HepG2 (cell line): ENCODE results near the gene IL6R. TPM values are rescaled to one million over a fixed set of nuclear protein-coding genes. Genes with fewer than 3 reads are reported as not detected.

Source experiments
- CC2D1A ChIP-seq: sonication (generic); formaldehyde crosslinking; IDR thresholded peaks from 2 replicates; pipeline ENCODE4 v1.8.1; 2023; ENCODE audit warnings: mild to moderate bottlenecking, missing genetic modification reagents
- FOSL1 ChIP-seq: sonication (generic); formaldehyde crosslinking; IDR thresholded peaks from 2 replicates; pipeline ENCODE4 v1.9.0; 2021; ENCODE audit warnings: missing genetic modification reagents, borderline replicate concordance
- HDAC1 ChIP-seq: sonication (generic); formaldehyde crosslinking; IDR thresholded peaks from 2 replicates; pipeline ENCODE4 v1.5.1; 2020; ENCODE audit warnings: mild to moderate bottlenecking, missing genetic modification reagents
- IKZF1 ChIP-seq: fragments of 450-650 bp; IDR thresholded peaks from 2 replicates; pipeline ENCODE4 v1.7.1; 2016
- KLF12 ChIP-seq: sonication (generic); formaldehyde crosslinking; IDR thresholded peaks from 2 replicates; pipeline ENCODE4 v1.4.0; 2020; ENCODE audit warnings: missing genetic modification reagents, borderline replicate concordance
- NR1H2 ChIP-seq: sonication (generic); formaldehyde crosslinking; IDR thresholded peaks from 2 replicates; pipeline ENCODE4 v1.8.1; 2022; ENCODE audit warnings: low read depth, missing genetic modification reagents, borderline replicate concordance
- NRL ChIP-seq: sonication (generic); formaldehyde crosslinking; IDR thresholded peaks from 2 replicates; pipeline ENCODE4 v1.5.0; 2020; ENCODE audit warnings: missing genetic modification reagents, mild to moderate bottlenecking, moderate library complexity, borderline replicate concordance
- PHB2 ChIP-seq: fragments of 450-650 bp; IDR thresholded peaks from 2 replicates; pipeline ENCODE4 v1.6.1; 2018; ENCODE audit not compliant: partially characterized antibody
- TARDBP ChIP-seq: sonication (generic); formaldehyde crosslinking; IDR thresholded peaks from 2 replicates; pipeline ENCODE4 v1.8.0; 2022; ENCODE audit warnings: mild to moderate bottlenecking, missing genetic modification reagents
- YY1 ChIP-seq: IDR thresholded peaks from 2 replicates; pipeline ENCODE4 v1.6.1; 2011; ENCODE audit warnings: low read length, low read depth, moderate library complexity, mild to moderate bottlenecking; ENCODE audit not compliant: insufficient read depth, insufficient replicate concordance
- ZEB1 ChIP-seq: IDR thresholded peaks from 2 replicates; pipeline ENCODE4 v1.6.1; 2012; ENCODE audit warnings: mild to moderate bottlenecking, low read depth, inconsistent platforms; ENCODE audit not compliant: insufficient replicate concordance
- ZNF468 ChIP-seq: sonication (generic); formaldehyde crosslinking; IDR thresholded peaks from 2 replicates; pipeline ENCODE4 v1.8.0; 2022; ENCODE audit warnings: mild to moderate bottlenecking, moderate library complexity, missing genetic modification reagents
- ZNF850 ChIP-seq: sonication (generic); formaldehyde crosslinking; conservative IDR thresholded peaks from 2 replicates; pipeline ENCODE4 v1.9.0; 2021; ENCODE audit warnings: mild to moderate bottlenecking, missing genetic modification reagents
- ZNF878 ChIP-seq: sonication (generic); formaldehyde crosslinking; IDR thresholded peaks from 2 replicates; pipeline ENCODE4 v1.8.1; 2023; ENCODE audit warnings: mild to moderate bottlenecking, missing genetic modification reagents, moderate library complexity
- polyA plus RNA-seq, 8 experiments: library from polyadenylated mRNA; depleted of rRNA in 3 of 8; stranded (reverse) in 7 of 8; unstranded in 1 of 8; fragments of >200 nt; fragmentation: Illumina TruSeq in 4 of 8; extraction: Trizol in 4 of 8; gene quantifications; 2 replicates each; pipeline versions ENCODE4 v1.2.1 to v1.2.3, GENCODE V29; 2011 to 2016; ENCODE audit warnings: low read depth in 4 of 8, missing spikeins in 1 of 8, mixed read lengths in 1 of 8; ENCODE audit not compliant: insufficient read depth in 1 of 8
- total RNA-seq, 5 experiments: library from RNA; depleted of rRNA; stranded (reverse); fragments of >200 nt; fragmentation: Illumina TruSeq; extraction: Trizol; gene quantifications; 2 replicates each; pipeline ENCODE4 v1.2.3, GENCODE V29; 2016; ENCODE audit warnings: low read depth in 1 of 5
- TF ChIP-seq, protein P1 (sequence below): sonication (generic); formaldehyde crosslinking; IDR thresholded peaks from 2 replicates; pipeline ENCODE4 v1.4.0; 2020; ENCODE audit warnings: missing genetic modification reagents, borderline replicate concordance
- TF ChIP-seq, protein P2 (sequence below): sonication (generic); formaldehyde crosslinking; conservative IDR thresholded peaks from 2 replicates; pipeline ENCODE4 v1.4.0; 2020; ENCODE audit warnings: mild to moderate bottlenecking, missing genetic modification reagents, moderate library complexity
- TF ChIP-seq, protein P3 (sequence below): sonication (generic); formaldehyde crosslinking; IDR thresholded peaks from 2 replicates; pipeline ENCODE4 v1.9.0; 2021; ENCODE audit warnings: missing genetic modification reagents, borderline replicate concordance
- TF ChIP-seq, protein P4 (sequence below): sonication (generic); formaldehyde crosslinking; IDR thresholded peaks from 2 replicates; pipeline ENCODE4 v1.4.0; 2020; ENCODE audit warnings: mild to moderate bottlenecking, missing genetic modification reagents
- TF ChIP-seq, protein P5 (sequence below): IDR thresholded peaks from 2 replicates; pipeline ENCODE4 v1.4.0; 2020; ENCODE audit warnings: mild to moderate bottlenecking, missing genetic modification reagents

The IL6R gene
- total and polyA plus RNA-seq, 2 of the 13 experiments (the other 11 are each of a cell fraction or from before 2014, with no cell fraction given): 5.0 to 24.5 TPM

DNA sequence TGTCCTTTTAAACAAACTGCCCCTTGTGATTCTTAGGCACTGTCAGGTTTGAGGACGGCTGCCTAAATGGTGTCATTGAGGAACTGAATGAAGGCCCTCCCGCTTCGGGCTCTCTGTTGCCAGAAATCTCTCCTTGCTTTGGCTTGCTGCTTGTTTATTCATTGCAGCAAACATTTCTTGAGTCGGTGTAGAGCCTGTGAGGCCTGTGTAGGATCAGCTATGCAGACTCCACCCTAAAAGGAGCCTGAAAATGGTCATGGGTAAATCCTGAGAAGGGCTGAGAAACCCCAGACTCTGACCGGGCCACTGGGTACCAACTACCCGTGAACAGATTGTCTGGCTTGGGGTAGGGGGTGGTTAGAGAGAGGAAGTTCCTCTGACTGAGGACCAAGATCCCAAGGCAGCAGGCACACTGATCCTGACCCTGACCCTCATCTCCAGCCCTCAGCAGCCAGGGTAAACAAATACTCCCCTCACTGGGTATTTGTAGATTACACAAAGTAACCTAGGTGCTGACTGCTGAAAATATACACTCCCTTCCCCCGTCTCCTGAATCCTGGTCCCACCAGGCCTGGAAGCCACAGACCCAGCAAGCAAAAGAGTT lies 3.1 kb downstream of the IL6R start (continued):
- TF ChIP-seq, protein P1, sequence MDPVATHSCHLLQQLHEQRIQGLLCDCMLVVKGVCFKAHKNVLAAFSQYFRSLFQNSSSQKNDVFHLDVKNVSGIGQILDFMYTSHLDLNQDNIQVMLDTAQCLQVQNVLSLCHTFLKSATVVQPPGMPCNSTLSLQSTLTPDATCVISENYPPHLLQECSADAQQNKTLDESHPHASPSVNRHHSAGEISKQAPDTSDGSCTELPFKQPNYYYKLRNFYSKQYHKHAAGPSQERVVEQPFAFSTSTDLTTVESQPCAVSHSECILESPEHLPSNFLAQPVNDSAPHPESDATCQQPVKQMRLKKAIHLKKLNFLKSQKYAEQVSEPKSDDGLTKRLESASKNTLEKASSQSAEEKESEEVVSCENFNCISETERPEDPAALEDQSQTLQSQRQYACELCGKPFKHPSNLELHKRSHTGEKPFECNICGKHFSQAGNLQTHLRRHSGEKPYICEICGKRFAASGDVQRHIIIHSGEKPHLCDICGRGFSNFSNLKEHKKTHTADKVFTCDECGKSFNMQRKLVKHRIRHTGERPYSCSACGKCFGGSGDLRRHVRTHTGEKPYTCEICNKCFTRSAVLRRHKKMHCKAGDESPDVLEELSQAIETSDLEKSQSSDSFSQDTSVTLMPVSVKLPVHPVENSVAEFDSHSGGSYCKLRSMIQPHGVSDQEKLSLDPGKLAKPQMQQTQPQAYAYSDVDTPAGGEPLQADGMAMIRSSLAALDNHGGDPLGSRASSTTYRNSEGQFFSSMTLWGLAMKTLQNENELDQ (CRISPR knock-in tag): no peak
- TF ChIP-seq, protein P2, sequence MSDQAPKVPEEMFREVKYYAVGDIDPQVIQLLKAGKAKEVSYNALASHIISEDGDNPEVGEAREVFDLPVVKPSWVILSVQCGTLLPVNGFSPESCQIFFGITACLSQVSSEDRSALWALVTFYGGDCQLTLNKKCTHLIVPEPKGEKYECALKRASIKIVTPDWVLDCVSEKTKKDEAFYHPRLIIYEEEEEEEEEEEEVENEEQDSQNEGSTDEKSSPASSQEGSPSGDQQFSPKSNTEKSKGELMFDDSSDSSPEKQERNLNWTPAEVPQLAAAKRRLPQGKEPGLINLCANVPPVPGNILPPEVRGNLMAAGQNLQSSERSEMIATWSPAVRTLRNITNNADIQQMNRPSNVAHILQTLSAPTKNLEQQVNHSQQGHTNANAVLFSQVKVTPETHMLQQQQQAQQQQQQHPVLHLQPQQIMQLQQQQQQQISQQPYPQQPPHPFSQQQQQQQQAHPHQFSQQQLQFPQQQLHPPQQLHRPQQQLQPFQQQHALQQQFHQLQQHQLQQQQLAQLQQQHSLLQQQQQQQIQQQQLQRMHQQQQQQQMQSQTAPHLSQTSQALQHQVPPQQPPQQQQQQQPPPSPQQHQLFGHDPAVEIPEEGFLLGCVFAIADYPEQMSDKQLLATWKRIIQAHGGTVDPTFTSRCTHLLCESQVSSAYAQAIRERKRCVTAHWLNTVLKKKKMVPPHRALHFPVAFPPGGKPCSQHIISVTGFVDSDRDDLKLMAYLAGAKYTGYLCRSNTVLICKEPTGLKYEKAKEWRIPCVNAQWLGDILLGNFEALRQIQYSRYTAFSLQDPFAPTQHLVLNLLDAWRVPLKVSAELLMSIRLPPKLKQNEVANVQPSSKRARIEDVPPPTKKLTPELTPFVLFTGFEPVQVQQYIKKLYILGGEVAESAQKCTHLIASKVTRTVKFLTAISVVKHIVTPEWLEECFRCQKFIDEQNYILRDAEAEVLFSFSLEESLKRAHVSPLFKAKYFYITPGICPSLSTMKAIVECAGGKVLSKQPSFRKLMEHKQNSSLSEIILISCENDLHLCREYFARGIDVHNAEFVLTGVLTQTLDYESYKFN (CRISPR knock-in tag): peak; percentile 69
- TF ChIP-seq NR1H2 (CRISPR knock-in tag): no peak
- TF ChIP-seq KLF12 (CRISPR knock-in tag): no peak
- TF ChIP-seq HDAC1 (CRISPR knock-in tag): peak; percentile 46; the same call in 1 of the 2 replicates
- TF ChIP-seq CC2D1A (CRISPR knock-in tag): no peak
- TF ChIP-seq TARDBP: no peak
- no peak for TF ChIP-seq YY1
- TF ChIP-seq ZNF850 (CRISPR knock-in tag): no peak
- TF ChIP-seq, protein P3, sequence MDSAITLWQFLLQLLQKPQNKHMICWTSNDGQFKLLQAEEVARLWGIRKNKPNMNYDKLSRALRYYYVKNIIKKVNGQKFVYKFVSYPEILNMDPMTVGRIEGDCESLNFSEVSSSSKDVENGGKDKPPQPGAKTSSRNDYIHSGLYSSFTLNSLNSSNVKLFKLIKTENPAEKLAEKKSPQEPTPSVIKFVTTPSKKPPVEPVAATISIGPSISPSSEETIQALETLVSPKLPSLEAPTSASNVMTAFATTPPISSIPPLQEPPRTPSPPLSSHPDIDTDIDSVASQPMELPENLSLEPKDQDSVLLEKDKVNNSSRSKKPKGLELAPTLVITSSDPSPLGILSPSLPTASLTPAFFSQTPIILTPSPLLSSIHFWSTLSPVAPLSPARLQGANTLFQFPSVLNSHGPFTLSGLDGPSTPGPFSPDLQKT (CRISPR knock-in tag): no peak
- TF ChIP-seq IKZF1: no peak
- TF ChIP-seq, protein P4, sequence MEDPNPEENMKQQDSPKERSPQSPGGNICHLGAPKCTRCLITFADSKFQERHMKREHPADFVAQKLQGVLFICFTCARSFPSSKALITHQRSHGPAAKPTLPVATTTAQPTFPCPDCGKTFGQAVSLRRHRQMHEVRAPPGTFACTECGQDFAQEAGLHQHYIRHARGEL (CRISPR knock-in tag): no peak
- no peak for TF ChIP-seq PHB2
- no peak for TF ChIP-seq ZNF878 (CRISPR knock-in tag)
- TF ChIP-seq, protein P5, sequence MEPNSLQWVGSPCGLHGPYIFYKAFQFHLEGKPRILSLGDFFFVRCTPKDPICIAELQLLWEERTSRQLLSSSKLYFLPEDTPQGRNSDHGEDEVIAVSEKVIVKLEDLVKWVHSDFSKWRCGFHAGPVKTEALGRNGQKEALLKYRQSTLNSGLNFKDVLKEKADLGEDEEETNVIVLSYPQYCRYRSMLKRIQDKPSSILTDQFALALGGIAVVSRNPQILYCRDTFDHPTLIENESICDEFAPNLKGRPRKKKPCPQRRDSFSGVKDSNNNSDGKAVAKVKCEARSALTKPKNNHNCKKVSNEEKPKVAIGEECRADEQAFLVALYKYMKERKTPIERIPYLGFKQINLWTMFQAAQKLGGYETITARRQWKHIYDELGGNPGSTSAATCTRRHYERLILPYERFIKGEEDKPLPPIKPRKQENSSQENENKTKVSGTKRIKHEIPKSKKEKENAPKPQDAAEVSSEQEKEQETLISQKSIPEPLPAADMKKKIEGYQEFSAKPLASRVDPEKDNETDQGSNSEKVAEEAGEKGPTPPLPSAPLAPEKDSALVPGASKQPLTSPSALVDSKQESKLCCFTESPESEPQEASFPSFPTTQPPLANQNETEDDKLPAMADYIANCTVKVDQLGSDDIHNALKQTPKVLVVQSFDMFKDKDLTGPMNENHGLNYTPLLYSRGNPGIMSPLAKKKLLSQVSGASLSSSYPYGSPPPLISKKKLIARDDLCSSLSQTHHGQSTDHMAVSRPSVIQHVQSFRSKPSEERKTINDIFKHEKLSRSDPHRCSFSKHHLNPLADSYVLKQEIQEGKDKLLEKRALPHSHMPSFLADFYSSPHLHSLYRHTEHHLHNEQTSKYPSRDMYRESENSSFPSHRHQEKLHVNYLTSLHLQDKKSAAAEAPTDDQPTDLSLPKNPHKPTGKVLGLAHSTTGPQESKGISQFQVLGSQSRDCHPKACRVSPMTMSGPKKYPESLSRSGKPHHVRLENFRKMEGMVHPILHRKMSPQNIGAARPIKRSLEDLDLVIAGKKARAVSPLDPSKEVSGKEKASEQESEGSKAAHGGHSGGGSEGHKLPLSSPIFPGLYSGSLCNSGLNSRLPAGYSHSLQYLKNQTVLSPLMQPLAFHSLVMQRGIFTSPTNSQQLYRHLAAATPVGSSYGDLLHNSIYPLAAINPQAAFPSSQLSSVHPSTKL (CRISPR knock-in tag): peak; percentile 73
- TF ChIP-seq NRL (CRISPR knock-in tag): no peak
- TF ChIP-seq ZEB1: peak; percentile 27
- TF ChIP-seq ZNF468 (CRISPR knock-in tag): no peak
- no peak for TF ChIP-seq FOSL1
